A549 (cell line): ENCODE measurements around the gene PDZK1.
"Not testable (repeated sequence)": the region's sequence is repeated elsewhere in the genome, so short reads cannot be mapped to it uniquely, and the experiment has no call there.

ENCODE experiments used
- EP300 ChIP-seq, 2 experiments: fragments of >200 bp; sonication (Bioruptor Twin); formaldehyde crosslinking; IDR thresholded peaks; 2 replicates in 1 of 2; 3 replicates in 1 of 2; pipeline ENCODE4 v1.6.1; 2016 to 2017
- TF ChIP-seq, protein P1 (sequence below): fragments of >200 bp; sonication (Bioruptor Twin); formaldehyde crosslinking; IDR thresholded peaks from 3 replicates; pipeline ENCODE4 v1.5.1; 2016
- TF ChIP-seq, protein P2 (sequence below): fragments of 200-600 bp; sonication (generic); IDR thresholded peaks from 2 replicates; pipeline ENCODE4 v1.6.1; 2016; ENCODE audit warnings: antibody characterized with exemption, mild to moderate bottlenecking, moderate library complexity
- TF ChIP-seq, protein P3 (sequence below): IDR thresholded peaks from 2 replicates; pipeline ENCODE4 v1.6.1; 2012

DNA sequence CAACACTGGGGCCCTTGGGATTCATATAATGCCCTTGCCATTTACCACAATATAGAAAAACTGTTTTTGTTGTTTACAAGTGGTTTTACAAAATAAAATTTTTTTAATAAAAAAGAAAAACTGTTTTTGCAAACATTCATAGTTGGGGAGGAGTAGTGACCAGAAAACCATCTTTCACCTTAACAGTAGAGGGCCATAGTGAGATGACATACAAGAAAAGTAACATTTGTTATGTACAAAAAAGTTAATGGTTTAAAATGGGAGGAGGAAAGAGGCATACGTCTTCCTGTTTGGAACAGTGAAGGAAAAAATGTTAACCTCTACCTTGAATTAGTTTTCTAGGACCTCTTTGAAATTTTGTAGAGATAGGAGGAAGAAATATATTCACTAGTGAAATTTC is 70.9 kb downstream of the PDZK1 start:
- TF ChIP-seq, protein P1, sequence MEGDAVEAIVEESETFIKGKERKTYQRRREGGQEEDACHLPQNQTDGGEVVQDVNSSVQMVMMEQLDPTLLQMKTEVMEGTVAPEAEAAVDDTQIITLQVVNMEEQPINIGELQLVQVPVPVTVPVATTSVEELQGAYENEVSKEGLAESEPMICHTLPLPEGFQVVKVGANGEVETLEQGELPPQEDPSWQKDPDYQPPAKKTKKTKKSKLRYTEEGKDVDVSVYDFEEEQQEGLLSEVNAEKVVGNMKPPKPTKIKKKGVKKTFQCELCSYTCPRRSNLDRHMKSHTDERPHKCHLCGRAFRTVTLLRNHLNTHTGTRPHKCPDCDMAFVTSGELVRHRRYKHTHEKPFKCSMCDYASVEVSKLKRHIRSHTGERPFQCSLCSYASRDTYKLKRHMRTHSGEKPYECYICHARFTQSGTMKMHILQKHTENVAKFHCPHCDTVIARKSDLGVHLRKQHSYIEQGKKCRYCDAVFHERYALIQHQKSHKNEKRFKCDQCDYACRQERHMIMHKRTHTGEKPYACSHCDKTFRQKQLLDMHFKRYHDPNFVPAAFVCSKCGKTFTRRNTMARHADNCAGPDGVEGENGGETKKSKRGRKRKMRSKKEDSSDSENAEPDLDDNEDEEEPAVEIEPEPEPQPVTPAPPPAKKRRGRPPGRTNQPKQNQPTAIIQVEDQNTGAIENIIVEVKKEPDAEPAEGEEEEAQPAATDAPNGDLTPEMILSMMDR, result not testable (repeated sequence)
- TF ChIP-seq, protein P2, sequence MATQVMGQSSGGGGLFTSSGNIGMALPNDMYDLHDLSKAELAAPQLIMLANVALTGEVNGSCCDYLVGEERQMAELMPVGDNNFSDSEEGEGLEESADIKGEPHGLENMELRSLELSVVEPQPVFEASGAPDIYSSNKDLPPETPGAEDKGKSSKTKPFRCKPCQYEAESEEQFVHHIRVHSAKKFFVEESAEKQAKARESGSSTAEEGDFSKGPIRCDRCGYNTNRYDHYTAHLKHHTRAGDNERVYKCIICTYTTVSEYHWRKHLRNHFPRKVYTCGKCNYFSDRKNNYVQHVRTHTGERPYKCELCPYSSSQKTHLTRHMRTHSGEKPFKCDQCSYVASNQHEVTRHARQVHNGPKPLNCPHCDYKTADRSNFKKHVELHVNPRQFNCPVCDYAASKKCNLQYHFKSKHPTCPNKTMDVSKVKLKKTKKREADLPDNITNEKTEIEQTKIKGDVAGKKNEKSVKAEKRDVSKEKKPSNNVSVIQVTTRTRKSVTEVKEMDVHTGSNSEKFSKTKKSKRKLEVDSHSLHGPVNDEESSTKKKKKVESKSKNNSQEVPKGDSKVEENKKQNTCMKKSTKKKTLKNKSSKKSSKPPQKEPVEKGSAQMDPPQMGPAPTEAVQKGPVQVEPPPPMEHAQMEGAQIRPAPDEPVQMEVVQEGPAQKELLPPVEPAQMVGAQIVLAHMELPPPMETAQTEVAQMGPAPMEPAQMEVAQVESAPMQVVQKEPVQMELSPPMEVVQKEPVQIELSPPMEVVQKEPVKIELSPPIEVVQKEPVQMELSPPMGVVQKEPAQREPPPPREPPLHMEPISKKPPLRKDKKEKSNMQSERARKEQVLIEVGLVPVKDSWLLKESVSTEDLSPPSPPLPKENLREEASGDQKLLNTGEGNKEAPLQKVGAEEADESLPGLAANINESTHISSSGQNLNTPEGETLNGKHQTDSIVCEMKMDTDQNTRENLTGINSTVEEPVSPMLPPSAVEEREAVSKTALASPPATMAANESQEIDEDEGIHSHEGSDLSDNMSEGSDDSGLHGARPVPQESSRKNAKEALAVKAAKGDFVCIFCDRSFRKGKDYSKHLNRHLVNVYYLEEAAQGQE, result not testable (repeated sequence)
- TF ChIP-seq, protein P3, sequence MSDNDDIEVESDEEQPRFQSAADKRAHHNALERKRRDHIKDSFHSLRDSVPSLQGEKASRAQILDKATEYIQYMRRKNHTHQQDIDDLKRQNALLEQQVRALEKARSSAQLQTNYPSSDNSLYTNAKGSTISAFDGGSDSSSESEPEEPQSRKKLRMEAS, result not testable (repeated sequence)
- TF ChIP-seq EP300 (IDR thresholded peaks at IDR 0.05), result not testable (repeated sequence)
